Type B pancreatic cell (in vitro differentiated cells): ENCODE results near the gene ATP2B2. TPM values are rescaled to one million over a fixed set of nuclear protein-coding genes. Genes with fewer than 3 reads are reported as not detected.

ENCODE experiments used
- DNase-seq: peaks from one replicate; pipeline ENCODE4 v3.0.0; 2021; ENCODE audit warnings: mixed read lengths; ENCODE audit not compliant: unreplicated experiment; ENCODE audit errors: extremely low spot score
- H3K27ac Mint-ChIP-seq: 2 replicates; pipeline ENCODE4 v1.8.0; 2021; ENCODE audit warnings: mild to moderate bottlenecking, mixed read lengths
- H3K27me3 Mint-ChIP-seq: 2 replicates; pipeline ENCODE4 v1.8.0; 2021; ENCODE audit warnings: mixed read lengths
- H3K36me3 Mint-ChIP-seq: 2 replicates; pipeline ENCODE4 v1.8.0; 2021; ENCODE audit warnings: mixed read lengths
- H3K4me1 Mint-ChIP-seq: one replicate; pipeline ENCODE4 v1.8.0; 2021; ENCODE audit warnings: mixed read lengths; ENCODE audit not compliant: unreplicated experiment
- H3K4me3 Mint-ChIP-seq: 2 replicates; pipeline ENCODE4 v1.8.0; 2021; ENCODE audit warnings: mild to moderate bottlenecking, mixed read lengths
- H3K9me3 Mint-ChIP-seq: 2 replicates; pipeline ENCODE4 v1.8.0; 2021; ENCODE audit warnings: mixed read lengths
- CTCF ChIP-seq: fragments of 200-600 bp; sonication (generic); conservative IDR thresholded peaks from 2 replicates; pipeline ENCODE4 v1.5.0; 2021; ENCODE audit warnings: antibody characterized with exemption, mild to moderate bottlenecking
- total RNA-seq: library from RNA; stranded (reverse); gene quantifications from 2 replicates; pipeline ENCODE4 v1.2.1, GENCODE V29; 2021; ENCODE audit warnings: low replicate concordance

ATP2B2 gene
- total RNA-seq, 1 donor from 2014 or later = 0.31 TPM

DNA sequence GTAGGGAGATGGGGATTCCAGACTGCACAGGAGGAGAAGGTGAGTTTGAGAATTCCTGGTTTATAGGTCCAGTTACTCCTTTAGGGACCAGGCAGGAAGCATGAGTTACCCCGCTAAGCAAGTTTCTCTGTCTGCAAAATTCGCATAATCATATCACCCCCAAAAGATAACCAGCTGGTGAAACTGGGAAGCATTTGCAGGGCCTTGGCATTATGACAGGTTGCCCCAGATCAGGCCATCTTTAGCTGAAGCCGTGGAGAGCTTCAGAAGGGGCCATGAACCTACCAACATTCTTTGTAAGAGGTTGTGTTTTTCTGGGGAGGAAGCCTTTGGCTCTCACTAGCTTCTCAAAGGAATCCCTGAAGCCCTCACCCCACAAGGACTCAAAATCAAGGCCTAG lies 29.4 kb downstream of the ATP2B2 start:
- H3K27me3 Mint-ChIP-seq = peaks cover 33% of the 10 kb centered on the region
- TF ChIP-seq CTCF = no peak
- no peaks in the 10 kb centered on the region for H3K36me3 Mint-ChIP-seq
- H3K9me3 Mint-ChIP-seq = no peaks in the 10 kb centered on the region
- peaks cover 5% of the 10 kb centered on the region for H3K4me1 Mint-ChIP-seq
- DNase-seq = no peak
- no peak overlapping the region for H3K27ac Mint-ChIP-seq
- H3K4me3 Mint-ChIP-seq = no peak overlapping the region

DNA sequence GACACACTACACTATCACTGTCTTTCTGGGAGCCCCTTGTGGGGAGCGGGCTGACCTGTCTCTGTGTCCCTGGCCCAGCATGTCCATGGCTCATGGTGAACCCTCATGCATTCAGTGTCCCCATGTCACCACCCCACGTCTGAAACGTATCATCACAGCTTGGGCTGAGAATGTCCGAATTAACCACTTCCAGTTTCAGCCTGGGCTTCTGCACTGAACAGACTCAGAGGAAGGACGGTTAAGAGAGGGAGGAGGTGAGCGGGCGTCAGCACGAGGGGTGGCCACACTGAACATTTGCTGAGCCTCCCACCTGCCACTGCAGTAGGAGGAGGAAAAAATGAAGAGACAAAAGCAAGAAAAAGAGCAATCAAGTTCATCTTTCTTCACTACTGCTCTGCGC lies 30.5 kb downstream of the ATP2B2 start:
- H3K9me3 Mint-ChIP-seq = no peaks in the 10 kb centered on the region
- H3K4me3 Mint-ChIP-seq = no peak overlapping the region
- peaks cover 9% of the 10 kb centered on the region for H3K4me1 Mint-ChIP-seq
- no peak for TF ChIP-seq CTCF
- no peak for DNase-seq
- no peak overlapping the region for H3K27ac Mint-ChIP-seq
- no peaks in the 10 kb centered on the region for H3K36me3 Mint-ChIP-seq
- H3K27me3 Mint-ChIP-seq = peaks cover 30% of the 10 kb centered on the region

- H3K4me1 Mint-ChIP-seq = peaks cover 10% of the 10 kb centered on the region
- H3K27ac Mint-ChIP-seq = no peak overlapping the region
- no peak for DNase-seq
- no peaks in the 10 kb centered on the region for H3K9me3 Mint-ChIP-seq
- peaks cover 30% of the 10 kb centered on the region for H3K27me3 Mint-ChIP-seq
- TF ChIP-seq CTCF = no peak
- no peak overlapping the region for H3K4me3 Mint-ChIP-seq
- H3K36me3 Mint-ChIP-seq = no peaks in the 10 kb centered on the region
Observed at GRCh38 chr3:10474275-10474646, 31.1 kb downstream of the ATP2B2 start.

DNA sequence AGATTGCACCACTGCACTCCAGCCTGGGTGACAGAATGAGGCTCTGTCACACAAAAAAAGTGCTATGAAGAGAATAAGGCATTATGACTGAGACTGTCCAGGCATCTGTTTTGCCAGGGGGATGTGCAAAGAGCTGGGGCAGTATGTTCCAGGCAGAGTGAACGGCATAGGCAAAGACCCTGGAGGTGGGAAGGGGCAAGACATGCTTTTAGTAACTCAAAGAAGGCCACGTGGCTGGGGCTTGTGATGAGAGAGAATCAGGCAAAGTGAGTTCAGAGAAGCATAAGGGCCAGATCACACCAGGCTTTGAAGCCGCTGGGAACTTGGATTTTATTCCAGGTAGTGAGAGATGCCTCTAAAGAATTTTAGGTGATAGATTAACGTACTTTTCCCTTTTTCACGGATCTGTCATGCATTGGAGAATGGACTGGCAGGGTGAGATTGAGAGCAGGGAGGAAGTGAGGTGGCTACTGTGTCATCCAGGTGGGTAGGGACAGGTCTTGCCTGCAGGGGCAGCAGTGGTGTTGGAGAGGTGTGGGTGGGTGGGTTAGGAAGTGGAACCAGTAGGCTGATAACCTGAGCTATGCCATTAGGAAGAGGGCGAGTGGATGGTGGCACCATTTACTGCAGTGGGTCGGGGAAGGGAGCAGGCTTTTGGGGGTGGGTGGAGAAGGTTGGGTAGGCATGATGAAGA lies 31.7 kb downstream of the ATP2B2 start:
- Mint-ChIP-seq H3K36me3 (no peaks in the 10 kb centered on the region), H3K27me3 (peaks cover 31% of the 10 kb centered on the region), H3K4me3 (no peak overlapping the region), H3K9me3 (no peaks in the 10 kb centered on the region), H3K4me1 (peaks cover 10% of the 10 kb centered on the region), H3K27ac (no peak overlapping the region)
- DNase-seq = no peak
- no peak for TF ChIP-seq CTCF

GRCh38 chr3:10472877-10473440 lies 32.4 kb downstream of the ATP2B2 start:
- Mint-ChIP-seq H3K36me3 (no peaks in the 10 kb centered on the region), H3K27me3 (peaks cover 28% of the 10 kb centered on the region), H3K27ac (peak overlapping the region; percentile 55), H3K9me3 (no peaks in the 10 kb centered on the region), H3K4me3 (no peak overlapping the region), H3K4me1 (peaks cover 10% of the 10 kb centered on the region)
- no peak for TF ChIP-seq CTCF
- no peak for DNase-seq
